T-helper 2 cell treated with Interferon-gamma antibody and Interleukin-4, amounts not matched to agents 5 μg/mL and 100 μg/mL, for 36 hours (primary cell): ENCODE data around the gene LUZP4.

Experiments used
- DNase-seq: peaks from one replicate; pipeline ENCODE4 v3.0.0; 2021; ENCODE audit warnings: low spot score
- H3K27ac Mint-ChIP-seq: one replicate; pipeline ENCODE4 v1.8.0; 2021; ENCODE audit warnings: mild to moderate bottlenecking, mixed read lengths
- H3K27me3 Mint-ChIP-seq: one replicate; pipeline ENCODE4 v1.8.0; 2021; ENCODE audit warnings: low read depth, mixed read lengths
- H3K36me3 Mint-ChIP-seq: one replicate; pipeline ENCODE4 v1.8.0; 2021; ENCODE audit warnings: low read depth, mixed read lengths
- H3K4me1 Mint-ChIP-seq: one replicate; pipeline ENCODE4 v1.8.0; 2021; ENCODE audit warnings: low read depth, mixed read lengths
- H3K4me3 Mint-ChIP-seq: one replicate; pipeline ENCODE4 v1.8.0; 2022; ENCODE audit warnings: mild to moderate bottlenecking, moderate library complexity, mixed read lengths
- H3K9me3 Mint-ChIP-seq: one replicate; pipeline ENCODE4 v1.8.0; 2021; ENCODE audit warnings: mixed read lengths

Gene LUZP4, protein sequence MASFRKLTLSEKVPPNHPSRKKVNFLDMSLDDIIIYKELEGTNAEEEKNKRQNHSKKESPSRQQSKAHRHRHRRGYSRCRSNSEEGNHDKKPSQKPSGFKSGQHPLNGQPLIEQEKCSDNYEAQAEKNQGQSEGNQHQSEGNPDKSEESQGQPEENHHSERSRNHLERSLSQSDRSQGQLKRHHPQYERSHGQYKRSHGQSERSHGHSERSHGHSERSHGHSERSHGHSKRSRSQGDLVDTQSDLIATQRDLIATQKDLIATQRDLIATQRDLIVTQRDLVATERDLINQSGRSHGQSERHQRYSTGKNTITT

GRCh38 chrX:115289465-115289864, at the start of gene LUZP4:
Gene LUZP4 (plus strand): TSS chrX:115289715. CDS start chrX:115289760, 45 bp downstream.
- Mint-ChIP-seq H3K4me3 (no peak within 1 kb of the TSS), H3K27ac (no peak within 1 kb of the TSS), H3K4me1 (no peaks in the 10 kb centered on the region), H3K9me3 (no peaks in the 10 kb centered on the region), H3K27me3 (no peaks in the 10 kb centered on the region), H3K36me3 (no peaks in the 10 kb centered on the region)
- DNase-seq, result no peak

GRCh38 chrX:115251458-115252233, 37.9 kb upstream of the LUZP4 start:
- no peak overlapping the region for H3K27ac Mint-ChIP-seq
- H3K27me3 Mint-ChIP-seq, result no peaks in the 10 kb centered on the region
- no peaks in the 10 kb centered on the region for H3K36me3 Mint-ChIP-seq
- no peak for DNase-seq
- H3K4me3 Mint-ChIP-seq, result no peak overlapping the region
- no peaks in the 10 kb centered on the region for H3K4me1 Mint-ChIP-seq
- no peaks in the 10 kb centered on the region for H3K9me3 Mint-ChIP-seq

- Mint-ChIP-seq H3K4me1 (no peaks in the 10 kb centered on the region), H3K36me3 (no peaks in the 10 kb centered on the region), H3K27ac (no peak overlapping the region)
Observed at GRCh38 chrX:115255003-115255402, 34.5 kb upstream of the LUZP4 start.

GRCh38 chrX:115257711-115258110, 31.8 kb upstream of the LUZP4 start:
- no peak overlapping the region for H3K4me3 Mint-ChIP-seq
- no peaks in the 10 kb centered on the region for H3K4me1 Mint-ChIP-seq
- no peak overlapping the region for H3K27ac Mint-ChIP-seq
- no peaks in the 10 kb centered on the region for H3K36me3 Mint-ChIP-seq
- DNase-seq, result no peak
- no peaks in the 10 kb centered on the region for H3K9me3 Mint-ChIP-seq
- no peaks in the 10 kb centered on the region for H3K27me3 Mint-ChIP-seq

More at GRCh38 chrX:115255003-115255402, 34.5 kb upstream of the LUZP4 start:
- Mint-ChIP-seq H3K9me3 (no peaks in the 10 kb centered on the region), H3K27me3 (no peaks in the 10 kb centered on the region), H3K4me3 (no peak overlapping the region)
- DNase-seq, result no peak

DNA sequence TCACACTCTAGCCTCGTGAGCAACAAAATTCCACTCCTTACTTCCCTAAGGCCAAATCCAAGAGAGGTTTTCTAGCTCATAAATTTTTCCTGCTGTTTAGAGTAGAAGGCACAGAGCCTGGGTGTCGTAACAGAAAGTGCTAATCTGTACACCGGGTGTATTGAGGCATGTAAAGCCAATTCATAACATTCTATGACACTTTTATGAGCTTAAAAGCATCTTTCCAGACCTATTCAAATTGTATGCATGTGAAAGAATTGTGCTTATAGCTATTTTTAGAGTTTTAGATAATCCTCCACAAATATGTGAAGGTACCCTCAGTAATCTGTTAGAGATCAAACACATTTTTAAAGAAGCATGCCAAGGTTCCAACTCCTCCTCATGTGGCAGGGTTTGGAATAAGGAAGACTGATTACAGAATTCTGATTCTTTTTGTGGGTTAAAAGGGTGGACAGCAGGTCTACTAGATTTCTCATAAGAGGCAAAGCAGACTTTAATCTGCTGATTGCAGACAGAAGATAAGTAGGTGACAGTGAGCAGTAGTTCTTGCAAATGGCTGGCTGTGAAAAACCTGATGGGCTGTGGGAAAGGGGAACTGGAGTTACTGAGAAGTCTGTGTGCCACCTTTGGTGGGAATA, 30.2 kb upstream of the LUZP4 start:
- Mint-ChIP-seq H3K4me1 (no peaks in the 10 kb centered on the region), H3K4me3 (no peak overlapping the region), H3K9me3 (no peaks in the 10 kb centered on the region), H3K27ac (no peak overlapping the region), H3K36me3 (no peaks in the 10 kb centered on the region), H3K27me3 (no peaks in the 10 kb centered on the region)
- DNase-seq, result no peak

DNA sequence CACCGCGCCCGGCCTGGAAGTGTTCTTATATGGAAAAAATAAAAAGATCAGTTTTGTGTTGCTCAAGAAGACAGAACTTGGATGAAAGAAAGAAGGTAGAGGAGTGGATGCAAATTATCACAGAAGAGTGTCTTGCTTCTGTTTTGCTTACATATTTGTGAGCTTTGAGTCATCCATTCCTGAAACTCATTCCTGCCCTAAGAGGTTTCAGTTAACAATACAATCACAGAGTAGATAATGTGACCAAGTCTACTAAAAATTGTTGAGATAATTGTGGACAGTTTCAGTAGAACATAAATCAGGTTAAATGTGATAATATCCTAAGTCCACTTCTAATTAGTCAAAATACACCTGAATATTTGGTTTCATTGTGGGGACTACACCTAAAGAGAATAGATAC, 29.2 kb upstream of the LUZP4 start:
- Mint-ChIP-seq H3K27me3 (no peaks in the 10 kb centered on the region), H3K27ac (no peak overlapping the region), H3K36me3 (no peaks in the 10 kb centered on the region), H3K9me3 (no peaks in the 10 kb centered on the region), H3K4me3 (no peak overlapping the region), H3K4me1 (no peaks in the 10 kb centered on the region)
- DNase-seq, result no peak

- H3K4me1 Mint-ChIP-seq, result no peaks in the 10 kb centered on the region
- DNase-seq, result no peak
- H3K27me3 Mint-ChIP-seq, result no peaks in the 10 kb centered on the region
Observed at GRCh38 chrX:115261148-115261547, 28.4 kb upstream of the LUZP4 start.

DNA sequence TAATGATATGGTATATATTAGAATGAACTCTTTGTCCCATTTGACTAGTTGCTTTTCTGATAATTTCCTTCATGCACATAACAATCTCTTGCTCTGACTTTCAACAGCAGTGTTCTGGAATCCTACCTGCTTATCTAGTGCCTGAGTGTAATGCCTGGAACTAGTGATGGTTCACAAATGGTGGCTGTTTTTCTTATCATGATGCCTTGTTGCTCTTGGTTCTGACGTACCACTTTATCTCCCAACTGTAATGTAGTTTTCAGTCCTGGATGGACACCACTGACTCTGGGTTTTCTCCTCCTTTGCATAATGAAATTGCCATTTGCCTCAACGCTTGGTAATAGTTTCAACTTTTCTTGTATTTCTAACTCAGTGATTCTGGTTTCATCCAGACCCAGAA, 25.5 kb upstream of the LUZP4 start:
- no peak overlapping the region for H3K4me3 Mint-ChIP-seq

More at GRCh38 chrX:115261148-115261547, 28.4 kb upstream of the LUZP4 start:
- Mint-ChIP-seq H3K4me3 (no peak overlapping the region), H3K36me3 (no peaks in the 10 kb centered on the region), H3K9me3 (no peaks in the 10 kb centered on the region), H3K27ac (no peak overlapping the region)

GRCh38 chrX:115266300-115266699, 23.2 kb upstream of the LUZP4 start:
- Mint-ChIP-seq H3K36me3 (no peaks in the 10 kb centered on the region), H3K4me3 (no peak overlapping the region), H3K27ac (no peak overlapping the region), H3K4me1 (no peaks in the 10 kb centered on the region), H3K27me3 (no peaks in the 10 kb centered on the region), H3K9me3 (no peaks in the 10 kb centered on the region)
- no peak for DNase-seq

More for the DNA sequence above, 25.5 kb upstream of the LUZP4 start:
- Mint-ChIP-seq H3K36me3 (no peaks in the 10 kb centered on the region), H3K27me3 (no peaks in the 10 kb centered on the region), H3K27ac (no peak overlapping the region), H3K4me1 (no peaks in the 10 kb centered on the region), H3K9me3 (no peaks in the 10 kb centered on the region)
- no peak for DNase-seq

DNA sequence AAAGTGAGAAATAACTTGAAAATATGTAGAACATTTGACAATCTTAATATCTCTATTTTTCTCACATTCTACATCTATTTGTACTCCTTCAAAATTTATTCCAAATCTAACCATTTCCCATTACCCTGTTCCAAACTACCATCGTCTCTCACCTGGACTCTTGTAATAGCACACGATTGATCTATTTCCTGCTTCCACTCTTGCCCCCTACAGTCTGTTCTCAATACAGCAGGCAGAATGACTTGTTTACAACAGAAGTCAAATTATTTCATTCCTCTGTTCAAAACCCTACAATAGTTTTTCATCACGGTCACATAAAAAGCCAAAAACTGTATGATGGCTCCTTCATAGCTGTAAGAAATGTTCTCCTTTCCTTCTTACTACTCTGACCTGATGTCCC, 21.1 kb upstream of the LUZP4 start:
- H3K27ac Mint-ChIP-seq, result no peak overlapping the region
- no peaks in the 10 kb centered on the region for H3K36me3 Mint-ChIP-seq
- H3K4me3 Mint-ChIP-seq, result no peak overlapping the region
- no peak for DNase-seq
- H3K9me3 Mint-ChIP-seq, result no peaks in the 10 kb centered on the region
- H3K27me3 Mint-ChIP-seq, result no peaks in the 10 kb centered on the region
- no peaks in the 10 kb centered on the region for H3K4me1 Mint-ChIP-seq

DNA sequence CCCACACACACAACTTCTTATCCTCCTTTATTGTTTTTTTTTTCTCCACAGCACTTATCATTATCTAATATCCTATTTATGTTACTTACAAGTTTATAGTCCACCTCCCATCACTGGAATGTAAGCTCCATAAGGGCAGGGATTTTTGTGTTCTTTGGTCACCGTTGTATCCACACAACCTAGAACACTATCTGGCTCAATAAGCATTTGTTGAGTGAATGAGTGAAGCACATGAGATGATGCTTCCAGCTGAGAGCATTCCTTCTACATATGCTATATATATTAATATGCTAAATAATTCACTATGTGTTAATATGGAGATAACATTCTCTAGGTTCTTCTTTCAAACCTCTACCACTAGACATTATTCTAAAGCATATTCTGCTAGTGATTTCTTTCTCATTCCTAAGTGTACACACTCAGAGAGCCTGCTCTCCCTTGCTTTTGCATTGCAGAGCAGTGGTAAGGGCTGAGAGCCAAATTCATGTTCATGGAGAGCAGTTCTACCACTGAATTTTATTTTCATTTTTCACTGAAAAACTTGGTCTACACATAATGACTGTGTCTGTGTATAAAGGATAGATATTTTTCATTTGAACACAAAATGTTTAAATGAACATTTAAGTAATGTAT, 20.3 kb upstream of the LUZP4 start:
- Mint-ChIP-seq H3K4me3 (no peak overlapping the region), H3K36me3 (no peaks in the 10 kb centered on the region), H3K27ac (no peak overlapping the region), H3K9me3 (no peaks in the 10 kb centered on the region), H3K27me3 (no peaks in the 10 kb centered on the region), H3K4me1 (no peaks in the 10 kb centered on the region)
- DNase-seq, result no peak

GRCh38 chrX:115284877-115285276, 4.6 kb upstream of the LUZP4 start:
- Mint-ChIP-seq H3K4me1 (no peaks in the 10 kb centered on the region), H3K4me3 (no peak overlapping the region), H3K36me3 (no peaks in the 10 kb centered on the region), H3K9me3 (no peaks in the 10 kb centered on the region), H3K27me3 (no peaks in the 10 kb centered on the region), H3K27ac (no peak overlapping the region)
- no peak for DNase-seq

DNA sequence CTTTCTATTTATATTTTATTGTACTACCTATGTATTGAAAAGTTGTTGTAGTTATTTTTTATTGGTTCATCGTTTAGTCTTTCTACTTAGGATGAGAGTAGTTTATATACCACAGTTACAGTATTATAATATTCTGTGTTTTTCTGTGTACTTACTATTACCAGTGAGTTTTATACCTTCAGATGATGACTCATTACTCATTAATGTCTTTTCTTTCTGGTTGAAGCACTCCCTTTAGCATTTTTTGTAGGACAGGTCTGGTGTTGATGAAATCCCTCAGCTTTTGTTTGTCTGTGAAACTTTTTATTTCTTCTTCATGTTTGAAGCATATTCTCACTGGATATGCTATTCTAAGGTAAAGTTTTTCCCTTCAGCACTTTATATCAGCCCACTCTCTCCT, 7.7 kb downstream of the LUZP4 start:
- no peaks in the 10 kb centered on the region for H3K9me3 Mint-ChIP-seq
- H3K4me3 Mint-ChIP-seq, result no peak overlapping the region
- H3K36me3 Mint-ChIP-seq, result no peaks in the 10 kb centered on the region
- no peaks in the 10 kb centered on the region for H3K4me1 Mint-ChIP-seq
- no peak overlapping the region for H3K27ac Mint-ChIP-seq
- no peak for DNase-seq
- no peaks in the 10 kb centered on the region for H3K27me3 Mint-ChIP-seq

GRCh38 chrX:115311139-115311538, 21.6 kb downstream of the LUZP4 start:
- DNase-seq, result no peak
- H3K27me3 Mint-ChIP-seq, result no peaks in the 10 kb centered on the region
- no peaks in the 10 kb centered on the region for H3K36me3 Mint-ChIP-seq
- H3K27ac Mint-ChIP-seq, result no peak overlapping the region
- no peaks in the 10 kb centered on the region for H3K4me1 Mint-ChIP-seq
- H3K9me3 Mint-ChIP-seq, result no peaks in the 10 kb centered on the region
- no peak overlapping the region for H3K4me3 Mint-ChIP-seq
